ENCODE data around the gene MOB3B.

Gene MOB3B

DNA sequence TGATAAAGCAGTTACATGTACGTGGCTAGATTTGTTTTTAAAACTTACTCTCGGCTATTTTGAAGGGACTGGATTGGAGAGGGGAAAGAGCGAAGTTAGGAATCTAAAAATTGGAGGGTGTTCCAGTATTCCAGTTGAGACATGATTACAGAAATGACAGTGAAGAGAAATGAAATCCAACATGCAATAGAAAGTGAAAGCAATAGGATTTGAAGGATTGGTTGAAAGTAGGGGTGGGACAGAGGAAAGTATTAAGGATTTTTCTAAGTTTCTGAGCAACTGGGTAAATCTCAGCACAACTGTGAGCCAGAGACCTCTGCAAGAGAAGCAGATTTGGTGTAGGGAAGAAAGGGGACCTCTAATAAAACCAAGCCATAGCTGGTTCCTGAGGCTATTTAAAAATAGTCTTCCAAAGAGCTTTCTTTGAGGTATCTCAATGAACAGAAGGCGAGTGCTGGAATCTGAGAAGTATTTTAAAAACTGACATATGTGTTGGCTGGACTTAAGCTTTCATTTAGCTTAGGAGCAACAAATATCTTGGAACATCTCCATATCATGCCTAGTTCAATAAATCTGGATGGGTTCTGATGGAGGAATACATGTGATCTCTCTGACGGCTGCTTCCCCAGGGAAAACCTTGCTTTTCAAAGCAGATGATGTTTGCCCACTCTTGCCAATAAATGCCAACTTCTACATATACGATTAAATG lies 115.9 kb downstream of the MOB3B start:
- DNase-seq, result no peak

DNA sequence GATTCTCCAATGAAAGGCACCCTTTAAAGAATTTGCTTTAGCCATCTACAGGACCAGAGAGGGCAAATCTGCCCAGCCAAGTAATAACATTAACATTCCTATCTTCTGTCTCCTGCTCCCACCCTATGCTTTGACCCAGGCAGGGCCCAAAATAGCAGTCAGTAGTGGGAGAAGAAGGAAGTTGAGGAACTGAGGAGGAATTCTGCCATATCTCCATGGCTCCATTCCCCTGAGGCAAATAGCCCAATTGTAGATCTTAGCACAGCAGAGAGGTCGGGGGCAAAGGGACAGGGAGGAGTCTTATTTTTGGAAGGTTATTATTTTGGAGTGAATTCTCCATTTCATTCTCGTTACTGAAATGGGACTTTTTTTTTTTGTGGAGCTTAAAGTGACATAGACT lies 116.7 kb downstream of the MOB3B start:
- no peak for DNase-seq

DNA sequence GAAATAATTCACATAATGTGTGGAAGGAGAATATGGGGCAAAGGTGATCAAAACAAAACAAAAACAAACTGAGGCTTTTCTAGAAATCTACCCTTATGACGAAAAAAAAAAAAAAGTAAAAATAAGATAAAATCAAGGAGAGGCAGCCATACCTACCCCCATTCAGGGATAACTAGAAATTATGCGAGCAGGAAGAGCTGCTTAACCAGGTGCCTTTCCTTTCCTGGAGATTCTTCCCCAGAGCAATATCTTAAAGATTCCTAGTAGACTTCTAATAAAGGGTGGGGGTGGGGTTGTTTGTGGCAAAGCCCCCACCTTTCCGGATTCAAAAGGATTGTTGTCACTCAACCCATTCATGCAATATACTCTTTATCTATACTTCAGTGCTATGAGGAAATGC lies 117.5 kb downstream of the MOB3B start:
- DNase-seq, result no peak

GRCh38 chr9:27408482-27408881 lies 121.1 kb downstream of the MOB3B start:
- no peak for DNase-seq

DNA sequence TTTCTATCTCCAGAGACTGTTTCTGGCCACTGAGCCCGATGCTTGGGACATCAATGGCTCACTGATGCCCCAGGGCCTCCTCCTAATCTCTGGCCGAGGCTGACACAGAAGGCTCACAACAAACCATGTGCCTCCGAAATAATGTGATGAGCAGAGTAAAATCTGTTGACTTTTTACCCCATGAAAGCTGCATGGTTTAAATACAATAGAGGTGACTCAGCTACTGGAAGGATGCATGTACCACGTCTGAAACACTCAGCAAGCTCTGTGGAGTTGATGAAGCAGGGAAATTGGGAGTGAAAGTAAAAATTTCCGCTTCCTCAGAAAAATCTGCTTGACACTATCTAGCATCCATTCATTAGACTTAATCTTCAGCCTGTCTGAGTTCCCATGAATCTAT lies 121.6 kb downstream of the MOB3B start:
- no peak for DNase-seq

- no peak for DNase-seq
These were observed 122.1 kb downstream of the MOB3B start for GRCh38 chr9:27407491-27407890.

DNA sequence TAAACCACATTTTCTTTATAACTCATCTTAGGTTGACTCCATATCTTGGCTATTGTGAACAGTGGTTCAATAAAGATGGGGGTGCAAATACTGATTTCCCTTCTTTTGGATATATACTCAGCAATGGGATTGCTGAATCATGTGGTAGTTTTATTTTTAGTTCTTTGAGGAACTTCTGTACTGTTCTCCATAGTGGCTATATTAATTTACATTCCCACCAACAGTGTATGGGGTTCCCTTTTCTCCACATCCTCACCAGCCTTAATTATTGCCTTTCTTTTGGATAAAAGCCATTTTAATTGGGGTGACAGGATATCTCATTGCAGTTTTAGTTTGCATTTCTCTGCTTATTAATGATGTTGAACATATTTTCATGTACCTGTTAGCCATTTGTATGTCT lies 125.0 kb downstream of the MOB3B start:
- DNase-seq, result no peak

DNA sequence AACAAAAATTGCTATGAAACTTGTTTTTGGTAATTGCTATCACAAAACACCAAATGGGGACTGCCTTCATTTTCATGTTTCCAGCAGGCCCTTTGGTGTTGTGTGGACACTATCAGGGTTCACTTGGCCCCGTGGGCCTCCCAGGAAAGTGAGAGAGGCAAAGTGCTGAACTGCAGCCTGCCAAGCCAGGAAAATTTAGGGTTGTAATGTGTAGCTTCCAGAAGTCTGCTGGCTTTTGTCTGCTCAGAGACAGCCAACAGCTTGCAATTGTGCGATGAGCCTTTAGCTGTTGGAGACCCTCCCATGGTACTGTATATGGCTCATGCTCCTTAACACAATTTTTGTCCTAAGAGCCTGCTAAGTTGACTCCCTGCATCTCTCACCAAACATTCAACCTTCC lies 127.0 kb downstream of the MOB3B start:
- no peak for DNase-seq

DNA sequence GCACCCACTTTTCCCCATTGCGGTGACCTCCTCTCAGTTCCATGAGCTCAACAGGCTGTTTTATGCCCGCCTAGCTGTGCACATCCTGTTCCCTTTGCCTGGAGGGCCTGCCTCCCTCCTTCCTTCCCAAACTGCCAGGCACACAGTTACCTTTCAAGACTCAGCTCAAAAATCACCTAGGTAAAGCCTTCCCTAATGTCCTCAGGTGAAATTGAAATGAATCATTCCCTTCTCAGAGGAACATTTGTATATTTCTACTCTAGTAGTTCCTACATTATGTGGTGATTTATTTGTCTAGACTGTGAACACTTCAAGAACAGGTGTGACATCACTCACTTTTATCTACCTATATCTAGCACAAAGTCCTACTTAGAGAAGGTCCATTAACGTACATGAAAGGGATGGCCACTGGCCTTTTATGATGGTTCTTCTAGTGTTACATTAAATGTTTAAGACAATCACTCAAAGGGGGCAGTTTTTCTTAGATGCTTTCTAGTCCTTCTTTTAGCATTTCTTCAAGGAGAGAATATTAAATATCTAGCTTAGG lies 129.2 kb downstream of the MOB3B start:
- DNase-seq, result no peak

- DNase-seq, result no peak
These were observed 130.5 kb downstream of the MOB3B start for GRCh38 chr9:27398982-27399653.

- DNase-seq, result no peak
These were observed 133.1 kb downstream of the MOB3B start for GRCh38 chr9:27396495-27396894.

DNA sequence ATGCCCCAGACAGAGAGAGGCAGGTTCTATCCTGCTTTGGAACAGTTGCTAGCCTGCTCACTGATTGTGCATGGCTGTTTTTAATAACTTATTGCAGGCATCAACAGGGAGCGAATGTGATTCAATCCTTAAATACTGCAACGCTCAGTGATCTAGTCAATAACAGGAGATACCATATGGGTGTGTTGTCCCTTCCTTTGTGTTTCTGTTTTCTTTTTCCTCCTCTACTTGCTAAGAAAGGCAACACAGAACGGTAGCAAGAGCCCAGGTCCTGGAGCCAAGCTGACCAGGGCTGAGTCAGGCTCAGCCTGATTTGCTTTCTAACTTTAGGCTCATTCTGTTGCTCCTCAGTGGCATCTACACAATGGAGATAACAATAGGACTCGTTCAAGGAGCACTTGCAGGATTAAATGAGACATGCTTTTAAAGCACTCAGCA lies 134.1 kb downstream of the MOB3B start:
- no peak for DNase-seq

- no peak for DNase-seq
These were observed 134.8 kb downstream of the MOB3B start for GRCh38 chr9:27394826-27395201.

GRCh38 chr9:27394154-27394825 lies 135.3 kb downstream of the MOB3B start:
- no peak for DNase-seq

- DNase-seq, result no peak
These were observed 136.4 kb downstream of the MOB3B start for GRCh38 chr9:27393054-27393846.

DNA sequence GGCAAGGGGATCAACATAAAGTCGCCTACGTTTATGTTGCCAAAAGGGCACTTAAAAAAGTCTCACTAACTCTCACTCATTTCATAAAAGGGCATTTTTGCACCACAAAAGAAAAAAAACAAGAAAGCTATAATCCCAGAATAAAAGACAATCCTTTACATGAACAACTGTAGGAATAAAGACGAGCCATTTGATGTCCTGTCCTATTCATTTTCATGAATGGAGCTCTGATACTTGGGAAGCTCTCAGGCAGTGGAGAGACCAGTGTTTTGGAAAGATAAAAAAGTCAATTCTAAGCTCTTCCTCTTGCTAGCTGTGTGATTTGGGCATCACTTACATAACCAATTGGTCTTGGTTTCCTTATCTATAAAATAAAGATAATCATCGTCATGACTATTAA lies 137.2 kb downstream of the MOB3B start:
- DNase-seq, result no peak

GRCh38 chr9:27391040-27391895 lies 138.3 kb downstream of the MOB3B start:
- no peak for DNase-seq

- no peak for DNase-seq
These were observed 141.5 kb downstream of the MOB3B start for GRCh38 chr9:27388150-27388549.

DNA sequence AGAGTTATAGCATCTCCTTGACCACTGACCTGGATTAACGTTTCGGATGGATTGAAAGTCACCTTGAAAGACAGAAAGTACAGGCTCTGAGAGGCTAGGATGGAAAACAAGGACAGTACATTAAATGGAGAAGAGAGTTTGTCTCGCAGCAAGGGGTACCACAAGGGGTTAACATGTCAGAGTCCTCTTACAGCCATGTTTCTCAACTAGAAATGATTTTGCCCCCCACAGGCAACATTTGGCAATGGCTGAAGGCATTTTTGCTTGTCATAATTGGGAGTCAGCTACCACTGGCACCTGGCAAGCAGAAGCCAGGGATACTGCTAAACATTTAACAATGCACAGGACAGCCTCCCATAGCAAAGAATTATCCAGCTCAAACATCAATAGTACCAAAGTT lies 141.9 kb downstream of the MOB3B start:
- no peak for DNase-seq

- DNase-seq, result no peak
These were observed 143.0 kb downstream of the MOB3B start for GRCh38 chr9:27386571-27387091.

DNA sequence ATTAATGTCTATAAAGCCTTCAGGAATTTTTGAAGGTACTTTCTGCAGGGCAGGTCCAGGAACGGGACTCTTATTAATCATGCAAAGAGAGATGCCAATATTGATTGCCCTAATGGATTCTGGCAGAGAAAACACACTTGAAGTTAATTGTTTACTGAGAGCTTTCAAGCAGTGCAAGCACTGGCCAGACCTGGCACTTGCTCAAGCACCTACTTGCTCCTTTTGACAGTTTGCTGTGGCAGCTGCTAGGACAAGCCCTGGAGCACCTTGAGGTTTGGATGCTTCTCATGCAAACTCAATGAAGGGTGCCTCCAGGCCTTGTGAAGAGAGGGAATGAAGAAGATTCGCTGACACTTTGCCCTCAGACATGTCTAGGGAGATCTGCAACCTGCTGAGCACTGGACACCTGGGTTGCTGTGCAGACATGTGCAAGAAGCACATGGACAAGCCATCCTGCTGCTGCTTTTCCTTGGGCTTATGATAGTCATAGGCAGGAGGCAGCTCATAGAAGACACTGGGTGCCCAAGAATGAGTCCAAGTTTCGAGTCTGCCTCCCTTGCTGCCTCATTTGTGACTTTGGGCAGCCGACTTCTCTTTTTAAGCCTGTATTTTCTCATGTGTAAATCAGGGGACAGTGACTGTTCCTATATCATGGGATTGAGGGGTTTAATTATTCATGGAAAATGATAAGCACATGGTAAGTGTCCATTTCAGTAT lies 143.8 kb downstream of the MOB3B start:
- no peak for DNase-seq

Measured in CD4-positive, alpha-beta T cell treated with Interleukin-10 for 1 hour (primary cell).